NCI-H82 treated with DMSO at 0.1 percent for 48 hours (cell line): Measurements from ENCODE around the gene ZNF316.

Experiments used
- DNase-seq: peaks from one replicate; lab custom pipeline; 2025; ENCODE audit not compliant: unreplicated experiment; lab: John Stamatoyannopoulos, UW

ZNF316 gene

DNA sequence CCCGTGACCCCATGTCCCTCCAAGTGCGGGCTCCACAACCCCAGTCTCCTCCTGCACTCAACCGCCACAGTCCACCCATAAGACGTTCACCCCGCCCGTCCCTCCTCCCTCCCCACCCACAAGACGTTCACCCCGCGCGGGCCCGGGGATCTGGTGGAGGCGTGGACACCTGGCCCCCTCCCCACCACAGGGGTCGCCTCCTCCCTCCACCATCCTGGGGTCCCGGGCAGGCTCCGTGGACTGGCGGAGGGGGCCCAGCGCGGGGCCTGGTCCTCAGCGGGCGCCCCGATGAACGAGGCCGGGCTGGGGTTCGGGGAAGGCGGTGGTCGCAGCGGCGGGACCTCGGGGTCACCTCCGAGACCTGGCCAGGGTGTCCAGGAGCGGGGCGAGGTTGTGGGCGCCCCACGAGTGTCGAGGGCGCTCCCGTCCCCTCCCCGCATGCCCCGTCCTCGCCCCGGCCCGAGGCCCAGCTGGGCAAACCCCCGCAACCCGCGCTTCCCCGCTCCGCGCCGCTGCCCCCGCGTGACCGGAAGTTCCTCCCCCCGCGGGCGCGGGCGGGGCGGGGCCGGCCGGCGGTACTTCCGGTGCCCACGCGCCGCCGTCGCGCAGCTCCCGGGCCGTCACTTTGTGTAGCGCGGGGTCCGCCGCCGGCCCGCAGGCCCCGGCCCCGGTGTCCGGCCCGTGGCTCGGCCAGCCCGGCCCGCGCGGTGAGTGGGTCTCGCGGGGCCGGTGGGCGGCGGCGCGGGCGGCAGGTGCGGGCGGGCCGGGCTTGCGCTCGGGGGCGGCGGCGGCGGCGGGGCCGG lies at the start of gene ZNF316:
Gene ZNF316 (plus strand): TSS at position 578 of the 803 bp plus-strand sequence. CDS start 5,092 bp downstream, outside the sequence.
- DNase-seq = no peak

DNA sequence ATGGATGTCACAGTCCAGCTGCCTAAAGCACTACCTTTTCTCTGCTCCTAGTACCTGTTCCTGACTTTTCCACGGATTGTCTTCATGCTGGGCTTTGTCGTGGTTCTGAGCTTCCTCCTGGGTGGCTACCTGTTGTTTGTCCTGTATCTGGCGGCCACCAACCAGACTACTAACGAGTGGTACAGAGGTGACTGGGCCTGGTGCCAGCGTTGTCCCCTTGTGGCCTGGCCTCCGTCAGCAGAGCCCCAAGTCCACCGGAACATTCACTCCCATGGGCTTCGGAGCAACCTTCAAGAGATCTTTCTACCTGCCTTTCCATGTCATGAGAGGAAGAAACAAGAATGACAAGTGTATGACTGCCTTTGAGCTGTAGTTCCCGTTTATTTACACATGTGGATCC lies 48.6 kb upstream of the ZNF316 start:
- no peak for DNase-seq

DNA sequence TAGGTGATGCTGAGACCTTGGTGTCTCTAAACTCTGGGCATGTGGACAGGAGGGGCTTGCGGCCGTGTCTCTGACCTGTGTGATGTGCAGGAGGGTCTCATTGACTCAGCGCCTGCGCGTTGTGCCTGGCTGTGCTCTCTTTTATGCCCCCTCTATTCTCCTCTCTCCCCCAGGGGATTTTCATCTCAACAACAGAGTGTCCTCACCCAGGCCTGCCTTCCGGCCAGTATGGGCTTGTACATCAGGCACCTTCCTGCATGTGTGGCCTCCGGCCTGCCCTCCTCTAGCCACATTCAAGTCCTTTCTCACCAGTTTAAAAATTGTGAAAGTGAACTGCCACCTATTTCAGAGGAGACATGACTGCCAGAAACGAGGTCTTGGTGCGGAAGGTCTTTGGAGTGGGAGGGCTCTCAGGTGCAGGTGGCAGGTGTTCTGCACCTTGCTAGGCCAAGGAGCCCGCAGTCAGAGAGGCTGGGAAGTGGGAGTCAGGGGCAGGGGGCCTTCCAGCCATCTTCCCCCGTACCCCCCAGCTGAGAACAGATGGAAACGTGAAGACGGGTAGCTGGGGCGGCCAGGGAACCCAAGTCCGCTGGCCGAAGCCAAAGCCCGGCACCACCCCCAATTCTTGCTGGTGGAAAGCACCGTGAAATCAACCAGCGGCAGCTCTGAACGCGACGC lies 47.8 kb upstream of the ZNF316 start:
- DNase-seq = no peak

DNA sequence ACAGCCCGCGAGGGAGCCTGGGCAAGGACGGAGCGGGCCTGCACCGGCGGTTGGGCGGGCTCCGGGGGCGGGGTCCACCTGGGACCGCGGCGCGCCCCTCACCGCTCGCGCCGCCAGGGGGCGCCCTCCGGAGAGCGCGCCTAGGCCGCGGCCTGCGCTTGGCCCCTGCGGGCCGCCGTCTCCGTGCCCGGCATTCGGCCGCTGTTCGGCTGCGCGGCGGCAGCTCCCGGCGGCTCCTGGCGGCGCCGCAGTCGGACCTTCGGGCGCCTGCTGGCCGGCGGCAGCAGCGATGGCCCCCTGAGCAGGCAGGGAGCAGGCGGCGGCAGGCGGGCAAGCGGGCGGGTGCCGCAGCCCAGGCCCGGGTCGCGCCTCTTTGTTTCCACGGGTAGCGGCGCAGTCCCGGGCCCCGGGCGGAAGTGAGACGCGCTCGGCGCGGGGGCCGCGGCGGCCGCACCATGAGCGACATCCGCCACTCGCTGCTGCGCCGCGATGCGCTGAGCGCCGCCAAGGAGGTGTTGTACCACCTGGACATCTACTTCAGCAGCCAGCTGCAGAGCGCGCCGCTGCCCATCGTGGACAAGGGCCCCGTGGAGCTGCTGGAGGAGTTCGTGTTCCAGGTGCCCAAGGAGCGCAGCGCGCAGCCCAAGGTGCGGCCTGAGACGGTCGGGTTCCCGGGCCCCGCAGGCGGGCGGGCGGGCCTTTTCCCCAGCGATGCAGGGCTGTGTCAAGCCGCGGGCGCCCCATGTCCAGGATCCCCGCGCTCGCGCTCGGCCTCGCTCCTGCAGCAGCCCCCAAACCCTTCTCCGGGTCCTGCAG lies 47.1 kb upstream of the ZNF316 start, which contains the start of gene INTS15:
Gene INTS15 (plus strand): TSS at position 193 of the 816 bp plus-strand sequence. CDS start 263 bp downstream, at position 456.
- peak; percentile 9 for DNase-seq

DNA sequence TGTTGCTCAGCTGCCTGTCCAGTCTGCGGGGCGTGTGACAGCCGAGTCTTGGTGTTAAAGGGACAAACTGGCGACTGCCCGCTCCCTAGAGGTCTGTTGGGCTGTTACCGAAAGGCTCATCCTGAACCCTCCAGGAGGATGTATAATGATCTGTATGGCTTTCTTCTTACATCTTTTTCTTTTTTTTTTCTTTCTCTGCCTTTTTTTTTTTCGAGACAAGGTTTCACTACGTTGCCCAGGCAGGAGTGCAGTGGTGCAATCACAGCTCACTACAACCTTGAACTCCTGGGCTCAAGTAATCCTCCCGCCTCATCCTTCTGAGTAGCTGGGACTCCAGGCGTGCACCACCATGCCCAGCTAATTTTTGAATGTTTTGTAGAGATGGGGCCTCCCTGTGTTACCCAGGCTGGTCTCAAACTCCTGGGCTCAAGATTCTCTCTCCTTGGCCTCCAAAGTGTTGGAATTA lies 46.4 kb upstream of the ZNF316 start:
- DNase-seq = no peak

DNA sequence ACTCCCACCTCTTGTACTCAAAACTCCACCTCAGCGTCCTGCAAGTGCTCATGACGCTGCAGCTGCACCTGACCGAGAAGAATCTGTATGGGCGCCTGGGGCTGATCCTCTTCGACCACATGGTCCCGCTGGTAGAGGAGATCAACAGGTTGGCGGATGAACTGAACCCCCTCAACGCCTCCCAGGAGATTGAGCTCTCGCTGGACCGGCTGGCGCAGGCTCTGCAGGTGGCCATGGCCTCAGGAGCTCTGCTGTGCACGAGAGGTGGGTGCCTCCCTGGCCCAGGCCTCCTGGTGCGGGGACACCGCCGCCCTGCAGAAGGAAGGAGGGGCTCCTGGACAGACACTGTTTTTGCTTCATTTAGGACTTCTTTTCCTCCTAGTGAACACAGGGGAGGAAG lies 37.0 kb upstream of the ZNF316 start:
- DNase-seq = no peak

DNA sequence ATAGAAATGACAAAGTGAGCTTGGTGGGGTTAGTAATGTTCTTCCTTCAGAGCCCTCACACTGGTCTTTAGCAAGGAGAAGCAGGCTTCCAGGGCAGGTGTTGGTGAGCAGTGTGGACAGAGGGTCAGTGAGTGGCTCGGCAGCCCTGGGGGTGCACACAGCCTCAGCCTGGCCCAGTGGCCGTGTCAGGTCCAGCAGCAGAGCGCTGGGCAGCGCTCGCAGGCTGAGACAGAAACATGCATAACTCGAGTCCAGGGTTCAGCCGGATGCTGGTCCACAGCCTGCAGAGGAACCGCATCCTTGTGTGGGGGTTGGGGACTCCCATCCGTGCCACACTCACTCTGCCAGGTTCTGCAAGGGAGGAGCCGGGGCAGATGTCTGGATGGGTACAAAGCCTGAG lies 32.7 kb upstream of the ZNF316 start:
- no peak for DNase-seq

DNA sequence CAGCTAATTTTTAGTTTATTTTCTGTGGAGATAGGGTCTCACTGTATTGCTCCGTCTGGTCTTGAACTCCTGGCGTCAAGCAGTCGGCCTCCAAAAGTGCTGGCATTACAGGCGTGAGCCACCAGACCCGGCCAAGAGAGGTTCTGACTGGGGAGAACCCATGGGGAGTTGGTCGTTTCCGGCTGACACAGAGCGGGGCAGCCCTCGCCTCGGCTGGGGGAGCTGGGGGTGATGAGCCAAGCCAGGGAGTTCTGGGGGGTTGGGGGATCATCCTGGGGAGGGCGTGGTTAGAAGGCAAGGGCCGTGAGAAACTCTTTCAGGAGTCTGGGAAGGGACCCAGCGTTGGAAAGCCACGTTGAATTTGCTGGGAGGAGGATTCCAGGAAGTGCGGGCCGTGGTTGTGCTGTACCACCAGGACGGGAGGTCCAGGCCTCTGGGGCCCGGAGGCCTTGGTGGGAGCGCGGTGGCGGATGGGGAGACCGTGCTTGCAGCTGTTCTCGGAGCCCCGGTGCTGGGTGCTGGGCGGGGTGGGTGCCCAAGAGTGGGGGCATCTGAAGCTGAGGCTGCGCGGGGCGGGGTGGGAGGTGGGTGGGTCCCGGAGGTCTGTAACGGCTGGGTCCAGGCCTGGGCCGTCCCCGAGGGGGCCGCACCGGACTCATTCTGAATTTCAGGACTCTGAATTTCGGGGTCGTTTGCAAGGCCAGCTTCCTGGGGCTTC lies 30.1 kb upstream of the ZNF316 start:
- no peak for DNase-seq

DNA sequence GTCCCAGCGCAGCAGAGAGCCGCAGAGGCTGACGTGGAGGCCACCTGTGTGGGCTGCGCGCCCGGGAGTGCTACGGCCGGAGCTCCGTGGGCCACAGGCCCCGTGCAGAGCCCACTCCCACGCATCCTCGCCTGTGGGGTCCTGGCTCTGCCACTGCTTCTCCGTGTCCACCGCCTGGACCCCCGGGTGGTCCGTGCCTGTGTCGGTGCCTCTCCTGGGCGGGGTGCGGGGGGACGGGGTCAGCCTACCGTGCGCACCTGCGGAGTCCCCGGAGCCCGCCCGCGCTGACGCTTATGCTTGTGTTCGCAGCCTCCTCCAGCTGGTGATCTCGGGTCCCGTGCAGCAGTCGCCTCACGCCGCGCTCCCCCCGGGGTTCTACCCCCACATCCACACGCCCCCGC lies 29.5 kb upstream of the ZNF316 start:
- no peak for DNase-seq

DNA sequence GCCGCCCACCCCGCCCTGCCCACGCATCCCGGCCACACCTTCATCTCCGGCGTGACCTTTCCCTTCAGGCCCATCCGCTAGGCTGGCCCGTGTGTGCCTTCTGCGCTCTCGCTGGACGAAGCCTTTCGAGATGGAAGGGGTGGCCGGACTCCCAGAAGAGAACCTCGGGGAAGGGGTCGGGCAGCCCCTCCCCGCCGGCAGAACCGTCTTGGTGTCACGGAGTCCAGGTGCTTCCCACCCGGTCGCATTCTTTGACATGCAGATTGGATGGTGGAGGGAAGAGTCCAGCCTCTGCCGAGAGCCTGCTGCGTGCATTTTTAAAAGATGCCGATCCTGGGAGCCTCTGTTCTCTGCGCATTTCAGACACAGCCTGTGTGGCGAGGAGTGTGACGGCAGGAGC lies 29.0 kb upstream of the ZNF316 start:
- no peak for DNase-seq

DNA sequence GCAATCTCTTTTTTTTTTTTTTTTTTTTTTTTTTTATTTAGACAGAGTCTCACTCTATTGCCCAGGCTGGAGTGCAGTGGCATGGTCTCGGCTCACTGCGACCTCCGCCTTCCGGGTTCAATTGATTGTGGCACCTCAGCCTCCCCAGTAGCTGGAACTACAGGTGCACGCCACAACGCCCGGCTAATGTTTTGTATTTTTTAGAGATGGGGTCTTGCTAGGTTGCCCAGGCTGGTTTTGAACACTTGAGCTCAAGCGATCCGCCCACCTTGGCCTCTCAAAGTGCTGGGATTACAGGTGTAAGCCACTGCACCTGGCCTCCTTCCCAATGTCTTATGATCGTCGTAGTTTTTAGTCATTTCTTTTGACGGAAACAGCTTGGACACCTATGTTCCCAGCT lies 28.3 kb upstream of the ZNF316 start:
- DNase-seq = no peak

DNA sequence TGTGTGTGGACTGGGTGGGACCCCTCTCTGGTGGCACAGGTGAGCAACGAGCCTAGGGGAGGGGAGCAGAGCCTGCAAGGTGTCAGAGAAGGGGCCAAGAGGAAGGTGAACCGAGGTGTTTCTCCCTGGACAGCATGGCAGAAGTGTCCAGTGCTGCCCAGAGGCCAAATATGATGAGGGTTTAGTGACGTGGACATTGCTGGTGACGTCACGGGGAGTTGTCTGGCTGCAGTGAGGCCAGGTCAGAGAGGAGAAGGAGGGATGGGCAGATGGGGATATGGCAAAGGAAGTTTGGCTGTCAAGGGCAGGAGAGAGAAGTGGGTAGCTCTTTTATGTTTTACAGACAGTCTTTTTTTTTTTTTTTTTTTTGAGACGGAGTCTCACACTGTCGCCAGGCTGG lies 24.3 kb upstream of the ZNF316 start:
- DNase-seq = no peak

DNA sequence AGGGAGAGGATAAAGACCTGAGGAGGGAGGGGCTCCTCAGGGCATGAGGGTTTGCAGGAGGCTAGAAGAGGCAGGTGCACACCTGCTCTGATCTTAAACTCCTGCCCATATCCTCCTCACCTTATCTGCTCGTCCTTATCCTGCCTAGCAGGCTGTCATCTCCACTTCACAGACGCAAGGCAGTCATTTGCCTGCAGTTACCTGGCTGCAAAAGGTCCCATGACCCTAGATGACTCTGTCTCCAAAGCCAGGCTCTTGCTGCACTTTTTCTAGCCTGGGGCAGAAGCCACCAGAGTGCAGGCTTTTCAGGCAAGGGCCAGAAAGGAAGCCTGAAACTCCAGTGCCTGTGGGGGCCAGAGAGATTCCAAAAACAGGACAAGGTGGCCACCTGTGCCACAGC lies 23.4 kb upstream of the ZNF316 start:
- DNase-seq = no peak

DNA sequence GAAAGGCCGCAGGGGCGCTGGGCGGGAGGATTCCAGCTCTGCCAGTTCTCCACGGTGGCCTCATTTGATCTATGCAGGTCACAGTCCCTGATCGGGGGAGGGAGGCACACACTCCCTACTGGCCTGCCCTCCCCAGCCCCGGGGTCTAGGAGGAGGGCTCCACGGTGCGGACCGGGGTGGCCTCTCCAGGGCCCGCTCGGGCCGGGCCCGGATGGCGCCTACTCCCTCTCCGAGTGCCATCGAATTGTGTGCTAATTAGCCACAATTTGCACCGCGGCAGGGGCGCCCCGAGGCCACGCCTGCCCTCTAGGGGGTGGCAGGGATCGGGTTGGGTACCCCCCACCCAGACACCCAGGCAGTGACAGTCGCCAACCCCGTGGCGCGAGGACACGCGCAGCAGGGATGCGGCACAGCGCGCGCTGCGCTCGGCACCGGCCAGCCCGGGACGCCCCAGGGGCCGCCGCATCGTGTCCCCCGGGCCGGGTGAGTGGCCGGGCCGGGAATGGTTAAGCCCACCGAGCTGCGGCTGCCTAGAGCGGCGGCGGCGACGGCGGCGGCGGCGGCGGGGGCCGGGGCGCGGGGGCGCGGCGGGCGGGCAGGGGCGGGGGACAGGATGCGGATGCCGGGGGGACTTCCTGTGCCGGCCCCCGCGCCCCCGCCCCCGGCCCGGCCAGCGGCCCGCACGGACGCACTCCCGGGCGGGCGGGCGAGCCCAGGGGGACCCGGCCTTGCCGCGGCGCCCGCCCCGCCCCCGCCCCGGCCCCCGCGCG lies 22.0 kb upstream of the ZNF316 start, which contains the start of gene ZNF853:
Gene ZNF853 (plus strand): TSS at position 658 of the 770 bp plus-strand sequence. CDS start 565 bp downstream, outside the sequence.
- no peak for DNase-seq

DNA sequence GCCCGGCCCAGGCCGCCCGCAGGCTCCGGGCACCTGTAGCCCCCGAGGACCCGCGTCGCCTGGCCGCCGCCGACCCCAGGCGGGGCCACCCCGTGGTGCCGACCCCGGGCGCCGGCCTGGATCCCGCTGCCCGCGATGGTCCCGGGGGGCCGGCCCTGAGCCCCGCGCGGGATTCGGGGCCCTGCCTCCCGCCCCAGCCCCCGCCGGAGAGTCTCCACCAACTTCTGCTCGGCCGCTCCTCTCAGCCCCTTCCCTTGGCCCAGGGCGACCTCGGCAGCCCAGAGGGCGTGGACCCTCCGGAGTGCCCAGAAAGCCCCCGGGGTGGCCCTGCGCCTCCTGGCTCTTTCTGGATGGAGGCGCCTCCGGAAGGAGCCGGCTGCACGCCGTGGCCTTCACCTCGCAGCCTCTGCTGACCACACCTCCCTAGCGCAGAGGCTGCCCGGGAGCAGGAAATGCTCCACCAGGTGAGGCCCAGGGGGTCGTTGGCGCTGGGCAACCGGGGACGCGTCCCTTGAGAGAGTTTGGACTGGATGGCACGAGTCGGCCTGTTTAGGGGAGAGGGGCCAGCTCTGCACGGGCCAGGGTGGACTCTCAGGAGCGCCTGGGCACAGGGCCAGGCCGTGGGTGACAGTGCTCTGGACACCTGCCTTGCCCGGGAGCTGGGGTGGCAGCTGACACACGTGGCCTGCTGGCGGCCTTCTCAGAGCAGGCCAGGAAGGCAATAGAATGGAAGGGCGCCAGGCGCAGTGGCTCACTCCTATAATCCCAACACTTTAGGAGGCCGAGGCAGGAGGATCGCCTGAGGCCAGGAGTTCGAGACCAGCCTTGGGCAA lies 21.2 kb upstream of the ZNF316 start:
- no peak for DNase-seq

DNA sequence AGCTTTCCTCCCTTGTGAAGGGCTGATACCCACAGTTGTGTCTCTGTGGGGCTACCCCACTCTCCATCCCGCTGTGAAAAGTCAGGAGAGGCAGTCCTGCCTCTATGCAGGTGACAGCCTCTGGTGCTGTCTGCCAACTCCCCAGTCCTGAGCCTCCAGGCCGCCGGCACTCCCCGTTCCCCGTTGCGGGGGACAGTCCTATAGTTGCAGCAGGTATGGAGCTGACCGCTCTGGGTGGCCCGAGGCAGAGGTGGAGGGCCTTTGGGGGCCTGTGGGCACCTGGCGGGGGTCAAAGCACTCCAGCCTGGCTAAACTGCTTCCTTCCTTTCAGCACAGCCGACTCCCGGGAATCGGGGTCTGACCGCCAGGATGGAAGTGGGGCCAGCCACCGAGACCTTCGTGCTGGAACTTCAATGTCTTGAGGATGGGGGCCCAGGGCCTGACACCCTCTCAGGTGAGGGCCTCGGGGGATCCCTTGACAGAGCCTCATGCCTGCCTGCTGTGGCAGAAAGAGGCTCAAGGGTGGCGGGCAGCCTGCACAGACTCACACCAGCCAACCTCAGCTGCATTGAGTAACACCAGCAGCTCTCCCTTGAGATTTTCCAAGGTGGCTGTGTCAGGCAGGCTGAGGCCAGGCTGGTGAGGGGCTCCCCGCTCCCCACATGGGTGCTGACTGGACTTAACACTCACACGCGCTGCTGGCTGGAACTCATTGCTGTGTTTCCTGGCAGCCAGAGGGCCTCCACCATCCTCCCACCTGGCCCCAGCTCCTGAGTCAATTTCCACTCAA lies 20.1 kb upstream of the ZNF316 start:
- DNase-seq = no peak

DNA sequence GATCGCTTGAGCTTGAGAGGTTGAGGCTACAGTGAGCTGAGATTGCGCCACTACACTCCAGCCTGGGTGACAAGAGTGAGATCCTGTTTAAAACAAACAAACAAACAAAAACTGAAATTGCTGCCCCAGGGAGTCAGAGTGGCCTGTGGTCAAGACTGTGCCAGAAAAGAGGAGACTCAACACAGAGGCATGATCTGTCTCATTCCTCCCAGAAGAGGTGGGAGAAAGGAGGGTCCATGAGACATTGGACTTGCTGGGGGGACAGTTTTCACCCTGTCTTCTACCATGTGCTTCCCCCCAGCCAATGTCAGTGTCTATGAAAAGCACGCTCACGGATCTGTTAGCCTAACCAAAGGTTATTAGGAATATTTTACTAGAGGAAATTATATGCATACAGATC lies 18.5 kb upstream of the ZNF316 start:
- no peak for DNase-seq

DNA sequence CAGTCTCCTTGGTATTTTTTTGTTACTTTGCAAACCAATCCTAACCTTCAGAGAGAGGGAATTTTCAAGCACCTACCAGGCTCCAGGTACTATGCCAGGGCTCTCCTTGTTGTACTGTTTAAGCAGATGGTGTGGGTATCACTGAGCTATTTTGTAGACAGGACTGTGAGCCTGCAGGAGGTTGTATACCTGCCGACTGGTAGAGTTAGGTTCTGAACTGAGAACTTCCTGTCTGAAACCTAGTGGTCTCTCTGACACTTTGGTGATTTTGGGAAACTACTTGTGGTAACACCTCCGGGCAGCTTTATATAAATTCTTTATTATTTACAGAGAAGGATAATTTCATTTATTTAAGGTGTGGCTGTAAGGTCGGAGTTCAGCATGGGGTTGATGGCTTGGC lies 17.2 kb upstream of the ZNF316 start:
- DNase-seq = no peak
